ENCODE measurements around the gene FADS3.

DNA sequence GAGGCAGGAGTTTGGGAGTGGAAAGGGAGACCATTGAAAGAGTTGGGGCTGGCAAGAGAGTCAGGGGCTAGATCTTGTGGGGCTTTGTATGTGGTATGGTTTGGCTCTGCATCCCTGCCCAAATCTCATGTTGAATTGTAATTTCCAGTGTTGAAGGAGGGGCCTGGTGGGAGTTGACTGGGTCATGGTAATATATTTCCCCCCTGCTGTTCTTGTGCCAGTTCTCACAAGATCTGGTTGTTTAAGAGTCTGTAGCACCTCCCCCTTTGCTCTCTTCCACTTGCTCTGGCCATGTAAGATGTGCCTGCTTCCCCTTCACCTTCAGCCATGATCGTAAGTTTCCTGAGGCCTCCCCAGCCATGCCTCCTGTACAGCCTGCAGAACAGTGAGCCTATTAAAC lies 36.2 kb upstream of the FADS3 start:
- TF ChIP-seq NR2F2 (IDR thresholded peaks at IDR 0.05; ENCODE audit: borderline replicate concordance, low read depth) (no peak), ZMYM4 (CRISPR knock-in tag; IDR thresholded peaks at IDR 0.05) (no peak), SP2 (CRISPR knock-in tag; IDR thresholded peaks at IDR 0.05) (no peak), POLR2AphosphoS5 (IDR thresholded peaks at IDR 0.05; ENCODE audit: low read depth, low read length) (no peak), ZBTB20 (CRISPR knock-in tag; IDR thresholded peaks at IDR 0.05; ENCODE audit: borderline replicate concordance, low read depth) (no peak), ELK4 (CRISPR knock-in tag; IDR thresholded peaks at IDR 0.05; ENCODE audit: borderline replicate concordance) (no peak), GLI4 (CRISPR knock-in tag; IDR thresholded peaks at IDR 0.05; ENCODE audit: borderline replicate concordance) (no peak), MEIS1 (CRISPR knock-in tag; IDR thresholded peaks at IDR 0.05; ENCODE audit: borderline replicate concordance) (no peak), ZNF274 (CRISPR knock-in tag; IDR thresholded peaks at IDR 0.05) (no peak), LBX2 (CRISPR knock-in tag; IDR thresholded peaks at IDR 0.05; ENCODE audit: borderline replicate concordance) (no peak)
- TF ChIP-seq, protein P1, sequence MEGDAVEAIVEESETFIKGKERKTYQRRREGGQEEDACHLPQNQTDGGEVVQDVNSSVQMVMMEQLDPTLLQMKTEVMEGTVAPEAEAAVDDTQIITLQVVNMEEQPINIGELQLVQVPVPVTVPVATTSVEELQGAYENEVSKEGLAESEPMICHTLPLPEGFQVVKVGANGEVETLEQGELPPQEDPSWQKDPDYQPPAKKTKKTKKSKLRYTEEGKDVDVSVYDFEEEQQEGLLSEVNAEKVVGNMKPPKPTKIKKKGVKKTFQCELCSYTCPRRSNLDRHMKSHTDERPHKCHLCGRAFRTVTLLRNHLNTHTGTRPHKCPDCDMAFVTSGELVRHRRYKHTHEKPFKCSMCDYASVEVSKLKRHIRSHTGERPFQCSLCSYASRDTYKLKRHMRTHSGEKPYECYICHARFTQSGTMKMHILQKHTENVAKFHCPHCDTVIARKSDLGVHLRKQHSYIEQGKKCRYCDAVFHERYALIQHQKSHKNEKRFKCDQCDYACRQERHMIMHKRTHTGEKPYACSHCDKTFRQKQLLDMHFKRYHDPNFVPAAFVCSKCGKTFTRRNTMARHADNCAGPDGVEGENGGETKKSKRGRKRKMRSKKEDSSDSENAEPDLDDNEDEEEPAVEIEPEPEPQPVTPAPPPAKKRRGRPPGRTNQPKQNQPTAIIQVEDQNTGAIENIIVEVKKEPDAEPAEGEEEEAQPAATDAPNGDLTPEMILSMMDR (CRISPR knock-in tag; IDR thresholded peaks at IDR 0.05) = no peak
- TF ChIP-seq, protein P2, sequence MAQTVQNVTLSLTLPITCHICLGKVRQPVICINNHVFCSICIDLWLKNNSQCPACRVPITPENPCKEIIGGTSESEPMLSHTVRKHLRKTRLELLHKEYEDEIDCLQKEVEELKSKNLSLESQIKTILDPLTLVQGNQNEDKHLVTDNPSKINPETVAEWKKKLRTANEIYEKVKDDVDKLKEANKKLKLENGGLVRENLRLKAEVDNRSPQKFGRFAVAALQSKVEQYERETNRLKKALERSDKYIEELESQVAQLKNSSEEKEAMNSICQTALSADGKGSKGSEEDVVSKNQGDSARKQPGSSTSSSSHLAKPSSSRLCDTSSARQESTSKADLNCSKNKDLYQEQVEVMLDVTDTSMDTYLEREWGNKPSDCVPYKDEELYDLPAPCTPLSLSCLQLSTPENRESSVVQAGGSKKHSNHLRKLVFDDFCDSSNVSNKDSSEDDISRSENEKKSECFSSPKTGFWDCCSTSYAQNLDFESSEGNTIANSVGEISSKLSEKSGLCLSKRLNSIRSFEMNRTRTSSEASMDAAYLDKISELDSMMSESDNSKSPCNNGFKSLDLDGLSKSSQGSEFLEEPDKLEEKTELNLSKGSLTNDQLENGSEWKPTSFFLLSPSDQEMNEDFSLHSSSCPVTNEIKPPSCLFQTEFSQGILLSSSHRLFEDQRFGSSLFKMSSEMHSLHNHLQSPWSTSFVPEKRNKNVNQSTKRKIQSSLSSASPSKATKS (CRISPR knock-in tag; IDR thresholded peaks at IDR 0.05) = no peak
